ENCODE data around the gene PAQR7.

Gene PAQR7

GRCh38 chr1:25873120-25873519 is 2.4 kb downstream of the PAQR7 start:
- DNase-seq (ENCODE audit: low read depth in 2 of 2): no peak

GRCh38 chr1:25872713-25873112 is 2.8 kb downstream of the PAQR7 start:
- DNase-seq (ENCODE audit: low read depth in 2 of 2): no peak

- no peak for DNase-seq (ENCODE audit: low read depth in 2 of 2)
Observed at GRCh38 chr1:25871704-25872494, 3.6 kb downstream of the PAQR7 start.

GRCh38 chr1:25871086-25871703 is 4.3 kb downstream of the PAQR7 start:
- no peak for DNase-seq (ENCODE audit: low read depth in 2 of 2)

GRCh38 chr1:25870614-25871013 is 4.9 kb downstream of the PAQR7 start:
- no peak for DNase-seq (ENCODE audit: low read depth in 2 of 2)

GRCh38 chr1:25869909-25870606 is 5.5 kb downstream of the PAQR7 start:
- no peak for DNase-seq (ENCODE audit: low read depth in 2 of 2)

- DNase-seq (ENCODE audit: low read depth in 2 of 2): no peak
Observed at GRCh38 chr1:25867210-25867991, 8.1 kb downstream of the PAQR7 start.

GRCh38 chr1:25866288-25866687 is 9.2 kb downstream of the PAQR7 start:
- DNase-seq (ENCODE audit: low read depth in 2 of 2): no peak

GRCh38 chr1:25864434-25864833 is 11.1 kb downstream of the PAQR7 start:
- DNase-seq (ENCODE audit: low read depth in 2 of 2): no peak

GRCh38 chr1:25863486-25864262 is 11.8 kb downstream of the PAQR7 start:
- DNase-seq (ENCODE audit: low read depth in 2 of 2): no peak

- DNase-seq (ENCODE audit: low read depth in 2 of 2): no peak
Observed at GRCh38 chr1:25862785-25863485, 12.6 kb downstream of the PAQR7 start.

GRCh38 chr1:25861316-25862286 is 13.9 kb downstream of the PAQR7 start:
- DNase-seq (ENCODE audit: low read depth in 2 of 2): no peak

GRCh38 chr1:25858906-25859789 is 16.4 kb downstream of the PAQR7 start, which contains the start of gene AUNIP:
Gene AUNIP, minus strand, starts transcription at chr1:25859457. Its CDS starts 100 bp downstream, at chr1:25859357.
- peak; percentile 91 to 92 for DNase-seq (ENCODE audit: low read depth in 2 of 2)

GRCh38 chr1:25858494-25858893 is 17.0 kb downstream of the PAQR7 start:
- DNase-seq (ENCODE audit: low read depth in 2 of 2): no peak

- DNase-seq (ENCODE audit: low read depth in 2 of 2): no peak
Observed at GRCh38 chr1:25856856-25857255, 18.7 kb downstream of the PAQR7 start.

GRCh38 chr1:25854554-25854953 is 21.0 kb downstream of the PAQR7 start:
- no peak for DNase-seq (ENCODE audit: low read depth in 2 of 2)

GRCh38 chr1:25848531-25848930 is 27.0 kb downstream of the PAQR7 start:
- no peak for DNase-seq (ENCODE audit: low read depth in 2 of 2)

- no peak for DNase-seq (ENCODE audit: low read depth in 2 of 2)
Observed at GRCh38 chr1:25847929-25848328, 27.6 kb downstream of the PAQR7 start.
